Measurements from ENCODE around the gene RTL10. TPM values are rescaled to one million over a fixed set of nuclear protein-coding genes. Genes with fewer than 3 reads are reported as not detected.
"Not testable (repeated sequence)": the region's sequence is repeated elsewhere in the genome, so short reads cannot be mapped to it uniquely, and the experiment has no call there.

RTL10 gene
- total RNA-seq, 1 donor from 2014 or later: 14.7 TPM

DNA sequence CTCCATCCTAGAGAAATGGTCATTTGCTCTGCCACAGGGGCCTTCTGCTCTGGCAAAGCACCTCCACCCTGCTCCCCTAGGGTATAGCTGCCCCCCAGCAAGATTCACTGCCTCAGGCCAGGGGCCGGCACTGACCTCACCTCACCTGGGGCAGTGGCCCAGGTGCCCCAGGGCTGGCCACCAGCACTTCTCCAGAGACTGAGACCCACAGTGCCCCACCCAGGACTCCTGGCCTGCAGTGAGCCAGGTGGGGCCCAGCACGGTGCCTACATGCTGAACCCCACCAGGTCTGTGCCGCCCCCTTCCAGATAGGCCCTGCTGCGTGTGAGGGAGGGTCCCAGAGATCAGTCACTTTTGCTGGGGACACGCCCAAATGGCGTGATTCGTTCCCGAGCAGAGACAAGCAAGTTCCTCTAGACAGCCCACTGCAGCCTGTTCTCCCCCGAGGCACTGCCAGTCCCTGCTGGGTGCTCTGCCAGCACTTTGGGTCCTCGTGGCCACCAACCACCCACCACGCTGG is 10.8 kb downstream of the RTL10 start:
- no peak for DNase-seq

DNA sequence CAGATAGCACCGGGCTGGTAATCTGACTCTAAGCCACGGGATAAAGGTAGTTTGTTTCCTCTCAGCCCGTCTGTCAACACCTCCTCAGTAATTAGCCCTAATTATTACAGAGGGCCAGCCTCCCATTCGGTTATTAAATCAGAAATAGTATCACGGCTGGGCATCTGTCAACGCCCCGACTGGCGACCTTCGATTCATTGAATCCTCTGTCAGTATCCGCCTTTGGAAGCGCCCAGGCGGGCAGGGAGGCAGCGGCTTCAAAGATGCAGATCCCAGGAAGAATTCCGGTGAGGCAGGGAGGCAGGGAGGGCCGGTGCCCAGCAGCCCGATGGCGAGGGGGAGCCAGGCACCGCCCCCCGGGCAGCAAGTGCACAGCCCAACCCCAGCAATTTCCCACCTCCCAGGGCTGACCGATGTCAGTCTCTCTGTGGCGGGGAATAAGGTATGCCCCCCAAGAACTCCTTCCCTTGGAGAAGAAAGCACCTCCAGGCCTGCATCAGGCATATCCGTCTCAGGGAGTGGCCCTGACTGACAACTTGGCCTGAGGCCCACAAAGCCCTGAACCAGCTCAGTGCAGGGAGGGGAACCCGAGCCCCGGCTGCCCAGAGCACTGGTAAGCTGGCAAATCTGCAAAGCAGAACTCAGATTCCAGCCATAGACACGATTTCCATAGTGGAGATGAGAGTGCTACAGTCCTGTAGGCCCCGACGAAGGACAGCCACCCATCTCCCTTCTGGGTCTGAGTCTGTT is 11.4 kb downstream of the RTL10 start:
- DNase-seq: no peak

GRCh38 chr22:19842393-19843106 is 12.1 kb downstream of the RTL10 start:
- no peak for DNase-seq

- DNase-seq: no peak
Measured at GRCh38 chr22:19841641-19842392, 12.9 kb downstream of the RTL10 start.

GRCh38 chr22:19840955-19841640 is 13.6 kb downstream of the RTL10 start:
- DNase-seq: no peak

GRCh38 chr22:19840059-19840458 is 14.6 kb downstream of the RTL10 start:
- no peak for DNase-seq

GRCh38 chr22:19837915-19838314 is 16.8 kb downstream of the RTL10 start:
- no peak for DNase-seq

DNA sequence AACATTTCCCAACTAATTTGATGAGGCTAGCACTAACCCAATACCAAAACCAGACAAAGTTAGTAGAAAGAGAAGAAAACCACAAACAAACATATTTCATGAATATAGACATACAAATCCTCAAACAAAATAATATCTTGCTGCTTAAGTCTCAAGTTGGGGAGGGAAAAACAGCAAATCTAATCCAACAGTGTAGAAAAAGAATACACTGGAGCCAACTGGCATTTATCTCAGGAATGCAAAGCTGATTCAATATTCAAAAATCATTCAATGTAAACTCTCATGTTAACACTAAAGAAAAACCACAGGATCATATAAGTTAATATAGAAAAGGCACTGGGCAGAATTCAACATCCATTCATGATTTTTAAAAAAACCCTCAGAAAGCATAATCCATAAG is 18.2 kb downstream of the RTL10 start:
- DNase-seq: no peak

DNA sequence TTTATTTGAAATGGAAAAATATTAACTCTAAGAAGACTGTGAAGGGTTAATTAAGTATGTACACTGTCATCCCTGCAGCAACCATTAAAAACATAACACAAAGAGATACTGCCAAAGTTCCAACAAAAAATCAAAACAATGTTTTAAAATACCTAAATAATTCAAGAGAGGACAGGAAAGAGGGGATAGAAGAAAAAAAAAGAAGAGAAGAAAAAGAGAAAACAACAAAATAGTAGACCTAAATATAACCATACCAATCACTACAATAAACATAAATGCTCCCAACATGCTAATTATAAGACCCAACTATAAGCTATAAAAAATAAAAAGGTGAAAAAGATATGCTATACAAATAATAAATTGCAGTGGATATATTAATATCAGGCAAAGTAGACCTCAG is 20.1 kb downstream of the RTL10 start:
- no peak for DNase-seq

DNA sequence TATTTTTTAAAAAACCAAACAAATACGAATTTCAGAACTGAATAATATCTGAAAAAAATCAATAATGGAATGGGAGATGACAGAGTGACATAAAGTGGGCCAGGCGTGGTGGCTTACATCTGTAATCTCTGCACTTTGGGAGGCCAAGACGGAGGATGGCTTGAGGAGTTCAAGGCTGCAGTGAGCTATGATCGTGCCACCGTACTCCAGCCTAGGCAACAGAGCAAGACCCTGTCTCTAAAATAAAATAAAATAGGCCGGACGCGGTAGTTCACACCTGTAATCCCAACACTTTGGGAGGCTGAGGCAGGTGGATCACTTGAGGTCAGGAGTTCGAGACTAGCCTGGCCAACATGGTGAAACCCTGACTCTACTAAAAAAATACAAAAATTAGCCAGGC is 21.3 kb downstream of the RTL10 start:
- not testable (repeated sequence) for DNase-seq

DNA sequence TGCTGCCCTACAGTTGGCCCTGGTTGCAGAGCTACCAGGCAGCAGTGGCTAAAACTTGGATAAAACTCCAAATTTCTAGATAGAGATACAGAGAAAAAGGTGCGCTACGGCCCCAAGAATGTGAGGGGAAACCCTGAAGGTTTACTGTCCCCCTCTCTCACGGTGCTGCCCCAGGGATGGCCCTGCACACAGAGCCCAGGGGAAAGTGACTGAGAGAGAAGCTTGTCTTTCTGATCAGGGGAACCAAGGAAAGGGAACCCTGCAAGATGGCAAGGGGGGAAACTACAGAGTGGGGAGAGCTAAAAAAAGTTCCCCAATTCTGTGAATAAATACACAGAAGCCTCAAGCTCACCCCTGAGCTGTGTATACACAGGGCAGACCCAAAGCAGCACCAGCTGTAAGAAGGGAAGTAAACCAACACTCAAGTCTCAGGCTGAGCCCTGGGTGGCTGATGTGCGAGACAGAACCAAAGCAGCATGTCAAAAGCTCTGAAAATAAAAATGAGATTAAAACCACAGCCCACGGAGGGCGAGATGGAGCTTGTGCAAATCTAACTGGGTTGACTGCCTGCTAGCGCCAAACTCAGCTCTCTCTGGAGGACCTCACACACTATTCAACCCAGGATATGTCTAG is 22.1 kb downstream of the RTL10 start:
- no peak for DNase-seq

GRCh38 chr22:19831979-19832378 is 22.7 kb downstream of the RTL10 start:
- not testable (repeated sequence) for DNase-seq

- DNase-seq: no peak
Measured at GRCh38 chr22:19831016-19831415, 23.7 kb downstream of the RTL10 start.

GRCh38 chr22:19828035-19828401 is 26.7 kb downstream of the RTL10 start:
- DNase-seq: no peak

GRCh38 chr22:19827341-19828034 is 27.2 kb downstream of the RTL10 start:
- DNase-seq: no peak

GRCh38 chr22:19826619-19826950 is 28.1 kb downstream of the RTL10 start:
- DNase-seq: no peak

DNA sequence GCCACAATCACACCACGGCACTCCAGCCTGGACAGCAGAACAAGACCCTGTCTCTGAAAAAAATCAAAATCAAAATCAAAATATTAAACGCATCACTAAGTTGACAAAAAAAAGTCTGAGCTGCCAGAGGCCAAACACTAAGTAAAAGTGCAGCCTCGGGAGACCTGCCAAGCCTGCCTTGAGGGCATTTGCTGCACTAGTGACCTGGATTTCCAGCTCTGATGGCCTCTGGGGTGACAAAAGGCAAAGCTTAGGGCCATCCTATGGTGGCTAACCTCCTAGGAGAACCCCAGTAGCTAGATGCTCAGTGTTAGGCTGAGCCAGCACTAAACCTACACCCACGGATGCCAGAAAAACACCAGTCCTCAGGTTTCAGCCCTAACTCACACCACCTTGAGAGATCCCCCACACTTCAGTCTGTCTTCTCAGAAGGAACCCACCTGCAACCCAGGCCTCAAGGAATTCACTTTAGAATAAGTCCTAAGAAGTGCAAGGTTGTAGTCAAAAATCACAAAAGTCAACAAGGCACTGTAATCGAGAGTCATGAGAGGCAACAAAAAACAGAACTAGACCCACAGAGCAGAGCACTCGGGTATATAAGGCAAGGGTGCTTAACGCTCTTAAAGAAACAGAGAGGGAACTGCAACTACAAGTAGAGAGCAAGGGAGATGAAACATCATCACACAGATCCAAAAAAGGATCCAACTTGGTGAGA is 28.6 kb downstream of the RTL10 start:
- no peak for DNase-seq

- no peak for DNase-seq
Measured at GRCh38 chr22:19824926-19825339, 29.7 kb downstream of the RTL10 start.

DNA sequence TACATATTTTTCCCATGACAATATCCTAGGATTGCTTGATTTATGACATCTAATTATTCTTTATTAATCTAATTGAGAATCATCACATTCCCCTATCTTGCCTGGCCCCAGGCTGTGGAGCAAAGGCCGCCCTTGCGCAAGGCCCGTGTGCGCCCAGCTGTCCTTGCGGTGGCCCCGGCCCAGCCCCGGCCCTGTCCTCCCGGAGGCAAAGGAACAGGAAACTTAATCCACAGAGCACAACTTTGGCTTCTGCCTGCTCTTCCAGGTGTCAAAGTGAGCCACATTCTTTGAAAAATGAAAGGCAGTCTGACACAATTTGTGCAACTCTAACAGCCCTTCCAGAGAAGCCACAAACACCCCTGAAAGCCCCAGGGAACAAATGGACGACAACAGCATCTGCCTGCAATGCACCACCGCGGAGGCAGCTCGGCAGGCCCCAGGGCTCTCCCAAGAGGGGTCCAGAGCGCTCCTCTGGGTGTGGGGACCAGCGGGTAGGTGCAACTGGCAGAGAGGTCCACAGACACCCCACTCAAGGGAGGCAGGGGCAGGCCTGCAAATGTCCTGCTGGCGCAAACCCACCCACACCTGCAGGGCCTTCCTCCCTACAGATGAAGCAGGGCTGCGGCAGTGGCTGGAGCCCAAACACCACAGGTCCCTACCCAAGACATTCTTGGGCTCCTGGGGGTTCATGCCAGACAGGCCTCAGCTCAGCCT is 30.3 kb downstream of the RTL10 start:
- DNase-seq: no peak

GRCh38 chr22:19823902-19824211 is 30.8 kb downstream of the RTL10 start:
- DNase-seq: no peak
